CD14-positive monocyte (primary cell): Measurements from ENCODE around the gene SHROOM3. TPM values are rescaled to one million over a fixed set of nuclear protein-coding genes. Genes with fewer than 3 reads are reported as not detected.

ENCODE experiments used
- DNase-seq, 3 donors: peaks; one replicate each; pipeline ENCODE4 v3.0.0-alpha.2; 2011 to 2022
- H2AFZ ChIP-seq: 2 replicates; pipeline ENCODE4 v1.6.0; 2012; ENCODE audit warnings: mild to moderate bottlenecking, low read depth, low read length, inconsistent platforms; ENCODE audit not compliant: insufficient read depth, poor library complexity, severe bottlenecking
- H3K27ac ChIP-seq, 2 donors: 1 replicate in 1 of 2; 2 replicates in 1 of 2; pipeline ENCODE4 v1.5.1; 2012 to 2013; ENCODE audit warnings: low read length in 2 of 2, control low read depth in 1 of 2, inconsistent platforms in 1 of 2, low read depth in 1 of 2, mild to moderate bottlenecking in 1 of 2
- H3K27me3 ChIP-seq, 2 donors: one replicate each; pipeline versions ENCODE4 v1.6.0 to v1.6.1; 2011 to 2013; ENCODE audit warnings: low read length in 2 of 2; ENCODE audit not compliant: control insufficient read depth in 2 of 2, insufficient read depth in 2 of 2
- H3K36me3 ChIP-seq, 2 donors: replicated peaks in 1 of 2; 1 replicate in 1 of 2; 2 replicates in 1 of 2; pipeline versions ENCODE4 v1.5.1 to v1.6.1; 2012 to 2013; ENCODE audit warnings: low read length in 2 of 2, control low read depth in 1 of 2, inconsistent platforms in 1 of 2, mild to moderate bottlenecking in 1 of 2; ENCODE audit not compliant: insufficient read depth in 2 of 2, control insufficient read depth in 1 of 2
- H3K4me1 ChIP-seq, 2 donors: 1 replicate in 1 of 2; 2 replicates in 1 of 2; pipeline versions ENCODE4 v1.5.1 to v1.6.1; 2012 to 2013; ENCODE audit warnings: low read length in 2 of 2, control low read depth in 1 of 2, inconsistent platforms in 1 of 2, mild to moderate bottlenecking in 1 of 2, moderate library complexity in 1 of 2; ENCODE audit not compliant: insufficient read depth in 2 of 2, control insufficient read depth in 1 of 2
- H3K4me2 ChIP-seq: replicated peaks from 2 replicates; pipeline ENCODE3; 2012; ENCODE audit warnings: low read length, moderate library complexity, mild to moderate bottlenecking; ENCODE audit not compliant: poor library complexity, severe bottlenecking; ENCODE audit errors: extremely low read depth
- H3K4me3 ChIP-seq, 3 experiments: fragments of 200-600 bp in 1 of 3; sonication (generic) in 1 of 3; replicated peaks in 1 of 3; 1 replicate in 2 of 3; 2 replicates in 1 of 3; pipeline ENCODE4 v1.5.1; 2011 to 2013; ENCODE audit warnings: low read length in 3 of 3, mild to moderate bottlenecking in 3 of 3, control low read depth in 2 of 3, low read depth in 2 of 3, inconsistent platforms in 1 of 3, moderate library complexity in 1 of 3
- H3K79me2 ChIP-seq: 2 replicates; pipeline ENCODE4 v1.6.0; 2012; ENCODE audit warnings: mild to moderate bottlenecking, control low read depth, inconsistent platforms, low read length, moderate library complexity; ENCODE audit not compliant: insufficient read depth
- H3K9ac ChIP-seq: 2 replicates; pipeline ENCODE4 v1.6.0; 2017; ENCODE audit warnings: low read length, mild to moderate bottlenecking; ENCODE audit not compliant: insufficient read depth, poor library complexity, severe bottlenecking
- H3K9me3 ChIP-seq, 2 donors: replicated peaks in 1 of 2; 1 replicate in 1 of 2; 2 replicates in 1 of 2; pipeline versions ENCODE4 v1.5.1 to v1.6.1; 2012 to 2013; ENCODE audit warnings: low read length in 2 of 2, control low read depth in 1 of 2; ENCODE audit not compliant: control insufficient read depth in 1 of 2, insufficient read depth in 1 of 2
- H4K20me1 ChIP-seq: 2 replicates; pipeline ENCODE4 v1.6.0; 2012; ENCODE audit warnings: mild to moderate bottlenecking, low read length, control low read depth, moderate library complexity; ENCODE audit not compliant: insufficient read depth
- H3K27ac Mint-ChIP-seq, 7 donors: one replicate each; pipeline ENCODE4 v1.8.0; 2020; ENCODE audit warnings: mild to moderate bottlenecking in 7 of 7, mixed read lengths in 7 of 7, moderate library complexity in 6 of 7, inconsistent platforms in 2 of 7
- H3K27me3 Mint-ChIP-seq, 3 donors: one replicate each; pipeline ENCODE4 v1.8.0; 2021 to 2022; ENCODE audit warnings: low read depth in 3 of 3, mild to moderate bottlenecking in 3 of 3, mixed read lengths in 3 of 3, moderate library complexity in 3 of 3, inconsistent platforms in 1 of 3
- H3K36me3 Mint-ChIP-seq, 2 donors: one replicate each; pipeline ENCODE4 v1.8.0; 2020; ENCODE audit warnings: mixed read lengths in 2 of 2, inconsistent platforms in 1 of 2, mild to moderate bottlenecking in 1 of 2
- H3K4me1 Mint-ChIP-seq: one replicate; pipeline ENCODE4 v1.8.0; 2020; ENCODE audit warnings: mild to moderate bottlenecking, mixed read lengths
- H3K4me3 Mint-ChIP-seq, 2 donors: one replicate each; pipeline ENCODE4 v1.8.0; 2020; ENCODE audit warnings: mild to moderate bottlenecking in 2 of 2, mixed read lengths in 2 of 2, moderate library complexity in 1 of 2
- H3K9me3 Mint-ChIP-seq, 7 donors: one replicate each; pipeline ENCODE4 v1.8.0; 2020 to 2022; ENCODE audit warnings: mixed read lengths in 7 of 7, mild to moderate bottlenecking in 6 of 7, moderate library complexity in 6 of 7, inconsistent platforms in 2 of 7
- CTCF ChIP-seq: fragments of 200-600 bp; IDR thresholded peaks from one replicate; pipeline ENCODE4 v1.8.0; 2022; ENCODE audit warnings: antibody characterized with exemption, mild to moderate bottlenecking
- whole genome bisulfite sequencing: methylation state at CpG from one replicate; pipeline ENCODE4 v1.1.5; 2013; ENCODE audit warnings: missing lambda C conversion rate; ENCODE audit not compliant: insufficient coverage; 5-methylcytosine and 5-hydroxymethylcytosine counted together
- intact Hi-C, 2 donors: fragments of 100-400 bp; cut with micrococcal nuclease; formaldehyde crosslinking; loops; one replicate each; pipeline versions ENCODE4 v1.15.0 to v1.15.1; 2023
- polyA plus RNA-seq, 3 donors: library from polyadenylated mRNA; depleted of rRNA in 1 of 3; unstranded in 2 of 3; stranded (reverse) in 1 of 3; fragments of 300-500 nt in 2 of 3; fragments of >200 nt in 1 of 3; fragmentation: Illumina TruSeq in 2 of 3; gene quantifications; 1 replicate in 2 of 3; 2 replicates in 1 of 3; pipeline ENCODE4 v1.2.3, GENCODE V29; 2012 to 2021

The SHROOM3 gene
- polyA plus RNA-seq, 3 donors, result not detected

- WGBS, result no CpG with 5 or more reads among the region's 1 CpG
- Histone ChIP-seq H3K4me2 (no peak overlapping the region), H3K4me3 (no peak overlapping the region), H2AFZ (no peak overlapping the region), H4K20me1 (no peaks in the 10 kb centered on the region), H3K27ac (no peak overlapping the region), H3K79me2 (no peaks in the 10 kb centered on the region), H3K27me3 (peaks cover 0 to 2% of the 10 kb centered on the region in 2 donors), H3K9ac (no peak overlapping the region), H3K9me3 (no peaks in the 10 kb centered on the region), H3K4me1 (no peaks in the 10 kb centered on the region), H3K36me3 (no peaks in the 10 kb centered on the region)
- Mint-ChIP-seq H3K4me1 (no peaks in the 10 kb centered on the region), H3K27ac (no peak overlapping the region), H3K9me3 (peaks cover 0 to 3% (median 0%) of the 10 kb centered on the region in 7 donors), H3K36me3 (no peaks in the 10 kb centered on the region), H3K4me3 (no peak overlapping the region), H3K27me3 (peaks cover 1 to 5% (median 3%) of the 10 kb centered on the region in 3 donors)
- intact Hi-C loops, result no loop called here
- no peak for TF ChIP-seq CTCF
- no peak for DNase-seq
These were observed 310.2 kb downstream of the SHROOM3 start for GRCh38 chr4:76745240-76745639.

GRCh38 chr4:76747563-76747962, 312.5 kb downstream of the SHROOM3 start:
- TF ChIP-seq CTCF, result no peak
- Histone ChIP-seq H3K36me3 (no peaks in the 10 kb centered on the region), H4K20me1 (no peaks in the 10 kb centered on the region), H3K4me2 (no peak overlapping the region), H3K27me3 (peaks cover 0 to 2% of the 10 kb centered on the region in 2 donors), H3K9ac (no peak overlapping the region), H3K27ac (no peak overlapping the region), H3K4me3 (no peak overlapping the region), H2AFZ (no peak overlapping the region), H3K79me2 (no peaks in the 10 kb centered on the region), H3K9me3 (no peaks in the 10 kb centered on the region), H3K4me1 (no peaks in the 10 kb centered on the region)
- H3K36me3 Mint-ChIP-seq, result no peaks in the 10 kb centered on the region
- H3K27ac Mint-ChIP-seq, result no peak overlapping the region
- intact Hi-C loops, result no loop called here
- WGBS, result no CpG with 5 or more reads among the region's 2 CpGs
- DNase-seq, result no peak
- no peak overlapping the region for H3K4me3 Mint-ChIP-seq
- H3K9me3 Mint-ChIP-seq, result peaks cover 0 to 4% (median 0%) of the 10 kb centered on the region in 7 donors
- no peaks in the 10 kb centered on the region for H3K4me1 Mint-ChIP-seq
- H3K27me3 Mint-ChIP-seq, result peaks cover 1 to 8% (median 3%) of the 10 kb centered on the region in 3 donors
